Cardiac muscle cell (in vitro differentiated cells and primary cell): Measurements from ENCODE around the gene SNX9. TPM values are rescaled to one million over a fixed set of nuclear protein-coding genes. Genes with fewer than 3 reads are reported as not detected.

Experiments
- DNase-seq, 2 donors: peaks; one replicate each; pipeline versions ENCODE4 v3.0.0 to v3.0.0-alpha.2; 2010 to 2017; ENCODE audit warnings: low read depth in 1 of 2, low spot score in 1 of 2
- H3K27ac ChIP-seq: fragments of 200-600 bp; sonication (generic); 2 replicates; pipeline ENCODE4 v1.5.1; 2016
- H3K27me3 ChIP-seq: fragments of 200-600 bp; sonication (generic); 2 replicates; pipeline ENCODE4 v1.6.0; 2016; ENCODE audit warnings: control low read depth
- H3K36me3 ChIP-seq: fragments of 200-600 bp; sonication (generic); 2 replicates; pipeline ENCODE4 v1.5.1; 2016; ENCODE audit warnings: control low read depth
- H3K4me1 ChIP-seq: fragments of 200-600 bp; sonication (generic); 2 replicates; pipeline ENCODE4 v1.8.1; 2017; ENCODE audit warnings: low read depth, mild to moderate bottlenecking, mixed run types
- H3K4me3 ChIP-seq: fragments of 200-600 bp; sonication (generic); 2 replicates; pipeline ENCODE4 v1.5.1; 2016; ENCODE audit warnings: mild to moderate bottlenecking
- H3K9me3 ChIP-seq: fragments of 200-600 bp; sonication (generic); 2 replicates; pipeline ENCODE4 v1.5.1; 2017; ENCODE audit warnings: low read depth, mild to moderate bottlenecking, control low read depth
- polyA plus RNA-seq: library from polyadenylated mRNA; unstranded; fragments of >200 nt; fragmentation: Nextera tagmentation; extraction: Ambion mirVana; gene quantifications from 2 replicates; pipeline ENCODE4 v1.2.1, GENCODE V29; 2016
- total RNA-seq: library from RNA; depleted of rRNA; stranded (reverse); fragments of >200 nt; gene quantifications from 2 replicates; pipeline ENCODE4 v1.2.3, GENCODE V29; 2016
- TF ChIP-seq, protein P1 (sequence below): IDR thresholded peaks from 2 replicates; pipeline ENCODE4 v1.5.1; 2012; ENCODE audit warnings: low read depth, mild to moderate bottlenecking, low read length

Gene SNX9
- total and polyA plus RNA-seq, 2 experiments from 2014 or later, result 23.9 to 27.0 TPM

GRCh38 chr6:157869673-157870302, 46.7 kb downstream of the SNX9 start:
- no peaks in the 10 kb centered on the region for H3K9me3 ChIP-seq
- TF ChIP-seq, protein P1, sequence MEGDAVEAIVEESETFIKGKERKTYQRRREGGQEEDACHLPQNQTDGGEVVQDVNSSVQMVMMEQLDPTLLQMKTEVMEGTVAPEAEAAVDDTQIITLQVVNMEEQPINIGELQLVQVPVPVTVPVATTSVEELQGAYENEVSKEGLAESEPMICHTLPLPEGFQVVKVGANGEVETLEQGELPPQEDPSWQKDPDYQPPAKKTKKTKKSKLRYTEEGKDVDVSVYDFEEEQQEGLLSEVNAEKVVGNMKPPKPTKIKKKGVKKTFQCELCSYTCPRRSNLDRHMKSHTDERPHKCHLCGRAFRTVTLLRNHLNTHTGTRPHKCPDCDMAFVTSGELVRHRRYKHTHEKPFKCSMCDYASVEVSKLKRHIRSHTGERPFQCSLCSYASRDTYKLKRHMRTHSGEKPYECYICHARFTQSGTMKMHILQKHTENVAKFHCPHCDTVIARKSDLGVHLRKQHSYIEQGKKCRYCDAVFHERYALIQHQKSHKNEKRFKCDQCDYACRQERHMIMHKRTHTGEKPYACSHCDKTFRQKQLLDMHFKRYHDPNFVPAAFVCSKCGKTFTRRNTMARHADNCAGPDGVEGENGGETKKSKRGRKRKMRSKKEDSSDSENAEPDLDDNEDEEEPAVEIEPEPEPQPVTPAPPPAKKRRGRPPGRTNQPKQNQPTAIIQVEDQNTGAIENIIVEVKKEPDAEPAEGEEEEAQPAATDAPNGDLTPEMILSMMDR, result no peak

DNA sequence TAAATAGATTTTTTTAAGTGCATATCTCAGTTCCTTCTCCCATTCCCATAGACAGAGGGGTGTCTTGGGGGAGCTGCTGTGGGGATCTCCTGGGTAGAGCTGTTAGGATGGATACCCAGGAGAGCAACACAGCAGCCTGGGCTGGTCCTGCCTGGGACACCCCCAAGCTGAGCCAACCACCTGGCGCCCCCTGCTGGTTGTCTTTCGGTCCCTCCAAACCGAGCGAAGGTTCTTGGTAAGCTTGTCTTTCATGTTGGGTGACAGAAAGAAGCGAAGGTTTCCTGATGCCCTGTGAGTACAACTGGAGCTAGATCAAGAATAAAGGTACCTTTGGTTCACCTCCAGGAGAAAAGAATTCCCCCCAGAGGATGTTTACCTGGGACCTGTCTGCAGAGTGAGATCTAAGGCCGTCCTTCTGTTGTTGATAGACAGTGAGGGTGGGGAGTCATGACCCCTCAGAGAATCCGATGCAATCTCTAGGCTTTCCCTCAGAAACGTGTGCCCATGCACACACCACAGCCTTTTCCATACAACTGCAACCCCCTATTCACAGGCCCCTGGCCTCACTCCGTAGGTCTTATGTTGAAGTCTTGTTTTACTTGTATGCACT, 50.8 kb downstream of the SNX9 start:
- H3K4me1 ChIP-seq, result no peaks in the 10 kb centered on the region
- no peaks in the 10 kb centered on the region for H3K27me3 ChIP-seq
- TF ChIP-seq, protein P1, result peak; percentile 86
- H3K36me3 ChIP-seq, result peaks cover 29% of the 10 kb centered on the region
- DNase-seq, result peak; percentile 64 to 81
- no peak overlapping the region for H3K27ac ChIP-seq
- H3K4me3 ChIP-seq, result no peak overlapping the region
- H3K9me3 ChIP-seq, result no peaks in the 10 kb centered on the region

More at GRCh38 chr6:157869673-157870302, 46.7 kb downstream of the SNX9 start:
- DNase-seq, result no peak
- H3K27me3 ChIP-seq, result no peaks in the 10 kb centered on the region
- H3K4me3 ChIP-seq, result no peak overlapping the region
- peaks cover 13% of the 10 kb centered on the region for H3K36me3 ChIP-seq
- no peaks in the 10 kb centered on the region for H3K4me1 ChIP-seq
- H3K27ac ChIP-seq, result no peak overlapping the region

DNA sequence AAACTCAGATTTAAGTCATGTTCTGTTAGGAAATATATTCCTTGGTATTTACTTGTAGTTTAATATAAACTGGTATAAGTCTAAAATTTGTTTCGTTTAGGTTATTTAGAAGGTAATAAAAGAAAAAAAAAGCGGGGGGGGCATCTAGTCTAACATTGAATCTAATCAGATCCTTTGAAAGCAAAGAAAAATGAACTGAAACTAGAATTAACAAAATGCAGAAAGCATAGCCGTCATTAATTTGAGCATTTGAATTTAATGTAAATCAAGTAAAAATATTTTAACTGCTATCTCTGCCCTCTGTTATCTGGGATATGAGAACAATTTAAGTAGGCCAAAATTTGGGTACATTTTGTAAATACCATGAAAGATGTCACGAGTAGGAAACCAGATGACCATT, 54.1 kb downstream of the SNX9 start:
- DNase-seq, result no peak
- no peaks in the 10 kb centered on the region for H3K27me3 ChIP-seq
- no peaks in the 10 kb centered on the region for H3K9me3 ChIP-seq
- no peak overlapping the region for H3K27ac ChIP-seq
- H3K4me3 ChIP-seq, result no peak overlapping the region
- H3K36me3 ChIP-seq, result peaks cover 27% of the 10 kb centered on the region
- peaks cover 10% of the 10 kb centered on the region for H3K4me1 ChIP-seq
- TF ChIP-seq, protein P1, result no peak

GRCh38 chr6:157877573-157878438, 54.8 kb downstream of the SNX9 start:
- peaks cover 27% of the 10 kb centered on the region for H3K36me3 ChIP-seq

More at GRCh38 chr6:157877573-157878438, 54.8 kb downstream of the SNX9 start:
- Histone ChIP-seq H3K4me3 (no peak overlapping the region), H3K27ac (no peak overlapping the region), H3K4me1 (peaks cover 10% of the 10 kb centered on the region), H3K27me3 (no peaks in the 10 kb centered on the region), H3K9me3 (no peaks in the 10 kb centered on the region)
- TF ChIP-seq, protein P1, result no peak
- no peak for DNase-seq
